ENCODE data around the gene THUMPD3. TPM values are rescaled to one million over a fixed set of nuclear protein-coding genes. Genes with fewer than 3 reads are reported as not detected.

Gene THUMPD3
- total RNA-seq, 1 donor from 2014 or later, result 32.7 TPM

GRCh38 chr3:9316881-9317361 is 45.9 kb upstream of the THUMPD3 start:
- Histone ChIP-seq H3K27me3 (ENCODE audit: insufficient read depth, low read length) (no peaks in the 10 kb centered on the region), H3K4me2 (ENCODE audit: low read length) (peak overlapping the region; percentile 87), H3K4me1 (ENCODE audit: insufficient read depth, low read length) (peaks cover 11% of the 10 kb centered on the region), H3K9ac (ENCODE audit: low read length) (peak overlapping the region; percentile 68), H3K9me3 (ENCODE audit: insufficient read depth, low read depth, low read length) (no peaks in the 10 kb centered on the region), H3K27ac (ENCODE audit: low read depth, low read length) (peak overlapping the region; percentile 72), H3K79me2 (ENCODE audit: insufficient read depth, low read length) (no peaks in the 10 kb centered on the region), H3K4me3 (ENCODE audit: insufficient read depth, low read depth, low read length) (peak overlapping the region; percentile 35), H3K36me3 (ENCODE audit: insufficient read depth, low read length) (no peaks in the 10 kb centered on the region), H2AFZ (ENCODE audit: low read depth, low read length) (peak overlapping the region; percentile 85), H4K20me1 (ENCODE audit: insufficient read depth, low read length) (no peaks in the 10 kb centered on the region)
- Mint-ChIP-seq H3K27ac (ENCODE audit: unreplicated experiment) (peak overlapping the region; percentile 95), H3K4me1 (ENCODE audit: low read depth, unreplicated experiment) (peaks cover 12% of the 10 kb centered on the region), H3K4me3 (ENCODE audit: unreplicated experiment) (peak overlapping the region; percentile 71), H3K36me3 (ENCODE audit: low read depth, unreplicated experiment) (peaks cover under 1% of the 10 kb centered on the region), H3K27me3 (ENCODE audit: low read depth, unreplicated experiment) (peaks cover 3% of the 10 kb centered on the region), H3K9me3 (ENCODE audit: unreplicated experiment) (no peaks in the 10 kb centered on the region)
- FAIRE-seq, result peak; percentile 80
- TF ChIP-seq CTCF (IDR thresholded peaks at IDR 0.05; ENCODE audit: insufficient read depth, low read depth, low read length), result no peak
- TF ChIP-seq EZH2 (IDR thresholded peaks at IDR 0.05; ENCODE audit: insufficient read depth, low read length), result no peak
- peak; percentile 69 for DNase-seq (ENCODE audit: low read depth)

- DNase-seq (ENCODE audit: low read depth), result no peak
- Histone ChIP-seq H2AFZ (ENCODE audit: low read depth, low read length) (no peak overlapping the region), H3K4me3 (ENCODE audit: insufficient read depth, low read depth, low read length) (no peak overlapping the region), H3K9ac (ENCODE audit: low read length) (no peak overlapping the region), H4K20me1 (ENCODE audit: insufficient read depth, low read length) (no peaks in the 10 kb centered on the region), H3K9me3 (ENCODE audit: insufficient read depth, low read depth, low read length) (no peaks in the 10 kb centered on the region), H3K79me2 (ENCODE audit: insufficient read depth, low read length) (no peaks in the 10 kb centered on the region), H3K36me3 (ENCODE audit: insufficient read depth, low read length) (no peaks in the 10 kb centered on the region), H3K4me2 (ENCODE audit: low read length) (no peak overlapping the region), H3K4me1 (ENCODE audit: insufficient read depth, low read length) (peaks cover under 1% of the 10 kb centered on the region), H3K27ac (ENCODE audit: low read depth, low read length) (no peak overlapping the region), H3K27me3 (ENCODE audit: insufficient read depth, low read length) (no peaks in the 10 kb centered on the region)
- no peak for TF ChIP-seq EZH2 (IDR thresholded peaks at IDR 0.05; ENCODE audit: insufficient read depth, low read length)
- TF ChIP-seq CTCF (IDR thresholded peaks at IDR 0.05; ENCODE audit: insufficient read depth, low read depth, low read length), result no peak
- Mint-ChIP-seq H3K27ac (ENCODE audit: unreplicated experiment) (no peak overlapping the region), H3K9me3 (ENCODE audit: unreplicated experiment) (peaks cover 8% of the 10 kb centered on the region), H3K27me3 (ENCODE audit: low read depth, unreplicated experiment) (no peaks in the 10 kb centered on the region), H3K36me3 (ENCODE audit: low read depth, unreplicated experiment) (peaks cover 16% of the 10 kb centered on the region), H3K4me3 (ENCODE audit: unreplicated experiment) (no peak overlapping the region), H3K4me1 (ENCODE audit: low read depth, unreplicated experiment) (peaks cover under 1% of the 10 kb centered on the region)
- FAIRE-seq, result no peak
These were observed 40.1 kb upstream of the THUMPD3 start for GRCh38 chr3:9322780-9323179.

- Histone ChIP-seq H3K9me3 (ENCODE audit: insufficient read depth, low read depth, low read length) (no peaks in the 10 kb centered on the region), H3K4me1 (ENCODE audit: insufficient read depth, low read length) (no peaks in the 10 kb centered on the region), H3K4me3 (ENCODE audit: insufficient read depth, low read depth, low read length) (no peak overlapping the region), H3K79me2 (ENCODE audit: insufficient read depth, low read length) (no peaks in the 10 kb centered on the region), H3K36me3 (ENCODE audit: insufficient read depth, low read length) (no peaks in the 10 kb centered on the region), H3K9ac (ENCODE audit: low read length) (no peak overlapping the region), H2AFZ (ENCODE audit: low read depth, low read length) (no peak overlapping the region), H3K4me2 (ENCODE audit: low read length) (no peak overlapping the region), H4K20me1 (ENCODE audit: insufficient read depth, low read length) (no peaks in the 10 kb centered on the region), H3K27ac (ENCODE audit: low read depth, low read length) (no peak overlapping the region), H3K27me3 (ENCODE audit: insufficient read depth, low read length) (no peaks in the 10 kb centered on the region)
- Mint-ChIP-seq H3K27me3 (ENCODE audit: low read depth, unreplicated experiment) (no peaks in the 10 kb centered on the region), H3K36me3 (ENCODE audit: low read depth, unreplicated experiment) (peaks cover 21% of the 10 kb centered on the region), H3K9me3 (ENCODE audit: unreplicated experiment) (peaks cover 13% of the 10 kb centered on the region), H3K4me1 (ENCODE audit: low read depth, unreplicated experiment) (no peaks in the 10 kb centered on the region), H3K4me3 (ENCODE audit: unreplicated experiment) (no peak overlapping the region), H3K27ac (ENCODE audit: unreplicated experiment) (no peak overlapping the region)
- FAIRE-seq (no peak), DNase-seq (ENCODE audit: low read depth) (no peak)
- TF ChIP-seq EZH2 (IDR thresholded peaks at IDR 0.05; ENCODE audit: insufficient read depth, low read length) (no peak), CTCF (IDR thresholded peaks at IDR 0.05; ENCODE audit: insufficient read depth, low read depth, low read length) (no peak)
These were observed 37.9 kb upstream of the THUMPD3 start for GRCh38 chr3:9324944-9325343.

Measured in astrocyte (in vitro differentiated cells and primary cell).